Measurements from ENCODE around the gene GABRB1.
"Not testable (repeated sequence)": the region's sequence is repeated elsewhere in the genome, so short reads cannot be mapped to it uniquely, and the experiment has no call there.

GABRB1 gene

GRCh38 chr4:47373709-47374108, 342.3 kb downstream of the GABRB1 start:
- no peaks in the 10 kb centered on the region for H3K9me3 ChIP-seq (ENCODE audit: insufficient read depth, low read depth, low read length)
- H3K4me1 ChIP-seq (ENCODE audit: insufficient read depth, low read length), result no peaks in the 10 kb centered on the region
- no peak overlapping the region for H3K27ac ChIP-seq (ENCODE audit: low read length)
- H3K36me3 ChIP-seq (ENCODE audit: insufficient read depth, low read depth, low read length), result no peaks in the 10 kb centered on the region
- no peaks in the 10 kb centered on the region for H3K27me3 ChIP-seq (ENCODE audit: insufficient read depth, low read length)
- H3K9ac ChIP-seq (ENCODE audit: low read depth, low read length), result no peak overlapping the region
- no peak overlapping the region for H3K4me3 ChIP-seq (ENCODE audit: low read length)

- H3K4me3 ChIP-seq (ENCODE audit: low read length), result no peak overlapping the region
- no peaks in the 10 kb centered on the region for H3K27me3 ChIP-seq (ENCODE audit: insufficient read depth, low read length)
- no peaks in the 10 kb centered on the region for H3K9me3 ChIP-seq (ENCODE audit: insufficient read depth, low read depth, low read length)
- H3K27ac ChIP-seq (ENCODE audit: low read length), result no peak overlapping the region
- no peaks in the 10 kb centered on the region for H3K36me3 ChIP-seq (ENCODE audit: insufficient read depth, low read depth, low read length)
- H3K4me1 ChIP-seq (ENCODE audit: insufficient read depth, low read length), result no peaks in the 10 kb centered on the region
- H3K9ac ChIP-seq (ENCODE audit: low read depth, low read length), result no peak overlapping the region
These were observed 343.1 kb downstream of the GABRB1 start for GRCh38 chr4:47374477-47374876.

- H3K4me1 ChIP-seq (ENCODE audit: insufficient read depth, low read length); H3K9me3 ChIP-seq (ENCODE audit: insufficient read depth, low read depth, low read length); H3K9ac ChIP-seq (ENCODE audit: low read depth, low read length); H3K27ac ChIP-seq (ENCODE audit: low read length); H3K4me3 ChIP-seq (ENCODE audit: low read length); H3K27me3 ChIP-seq (ENCODE audit: insufficient read depth, low read length); H3K36me3 ChIP-seq (ENCODE audit: insufficient read depth, low read depth, low read length): not testable (repeated sequence)
These were observed 346.7 kb downstream of the GABRB1 start for GRCh38 chr4:47378021-47378530.

GRCh38 chr4:47381172-47381571, 349.8 kb downstream of the GABRB1 start:
- H3K9ac ChIP-seq (ENCODE audit: low read depth, low read length), result no peak overlapping the region
- H3K27ac ChIP-seq (ENCODE audit: low read length), result no peak overlapping the region
- no peaks in the 10 kb centered on the region for H3K4me1 ChIP-seq (ENCODE audit: insufficient read depth, low read length)
- no peak overlapping the region for H3K4me3 ChIP-seq (ENCODE audit: low read length)
- no peaks in the 10 kb centered on the region for H3K27me3 ChIP-seq (ENCODE audit: insufficient read depth, low read length)
- no peaks in the 10 kb centered on the region for H3K36me3 ChIP-seq (ENCODE audit: insufficient read depth, low read depth, low read length)
- H3K9me3 ChIP-seq (ENCODE audit: insufficient read depth, low read depth, low read length), result no peaks in the 10 kb centered on the region

GRCh38 chr4:47382846-47383360, 351.5 kb downstream of the GABRB1 start:
- Histone ChIP-seq H3K9me3 (ENCODE audit: insufficient read depth, low read depth, low read length) (no peaks in the 10 kb centered on the region), H3K9ac (ENCODE audit: low read depth, low read length) (no peak overlapping the region), H3K27ac (ENCODE audit: low read length) (no peak overlapping the region), H3K27me3 (ENCODE audit: insufficient read depth, low read length) (no peaks in the 10 kb centered on the region), H3K4me3 (ENCODE audit: low read length) (no peak overlapping the region), H3K36me3 (ENCODE audit: insufficient read depth, low read depth, low read length) (no peaks in the 10 kb centered on the region), H3K4me1 (ENCODE audit: insufficient read depth, low read length) (no peaks in the 10 kb centered on the region)

- Histone ChIP-seq H3K9me3 (ENCODE audit: insufficient read depth, low read depth, low read length) (no peaks in the 10 kb centered on the region), H3K27ac (ENCODE audit: low read length) (no peak overlapping the region), H3K27me3 (ENCODE audit: insufficient read depth, low read length) (no peaks in the 10 kb centered on the region), H3K9ac (ENCODE audit: low read depth, low read length) (no peak overlapping the region), H3K4me1 (ENCODE audit: insufficient read depth, low read length) (no peaks in the 10 kb centered on the region), H3K4me3 (ENCODE audit: low read length) (no peak overlapping the region), H3K36me3 (ENCODE audit: insufficient read depth, low read depth, low read length) (no peaks in the 10 kb centered on the region)
These were observed 352.6 kb downstream of the GABRB1 start for GRCh38 chr4:47383829-47384427.

GRCh38 chr4:47386146-47386545, 354.8 kb downstream of the GABRB1 start:
- H3K9ac ChIP-seq (ENCODE audit: low read depth, low read length), result no peak overlapping the region
- H3K4me1 ChIP-seq (ENCODE audit: insufficient read depth, low read length), result no peaks in the 10 kb centered on the region
- no peaks in the 10 kb centered on the region for H3K27me3 ChIP-seq (ENCODE audit: insufficient read depth, low read length)
- H3K27ac ChIP-seq (ENCODE audit: low read length), result no peak overlapping the region
- no peaks in the 10 kb centered on the region for H3K9me3 ChIP-seq (ENCODE audit: insufficient read depth, low read depth, low read length)
- H3K4me3 ChIP-seq (ENCODE audit: low read length), result no peak overlapping the region
- no peaks in the 10 kb centered on the region for H3K36me3 ChIP-seq (ENCODE audit: insufficient read depth, low read depth, low read length)

GRCh38 chr4:47386561-47387235, 355.3 kb downstream of the GABRB1 start:
- Histone ChIP-seq H3K4me3 (ENCODE audit: low read length) (no peak overlapping the region), H3K27me3 (ENCODE audit: insufficient read depth, low read length) (no peaks in the 10 kb centered on the region), H3K27ac (ENCODE audit: low read length) (no peak overlapping the region), H3K4me1 (ENCODE audit: insufficient read depth, low read length) (no peaks in the 10 kb centered on the region), H3K9me3 (ENCODE audit: insufficient read depth, low read depth, low read length) (no peaks in the 10 kb centered on the region), H3K36me3 (ENCODE audit: insufficient read depth, low read depth, low read length) (no peaks in the 10 kb centered on the region), H3K9ac (ENCODE audit: low read depth, low read length) (no peak overlapping the region)

- H3K9me3 ChIP-seq (ENCODE audit: insufficient read depth, low read depth, low read length), result no peaks in the 10 kb centered on the region
- H3K27me3 ChIP-seq (ENCODE audit: insufficient read depth, low read length), result no peaks in the 10 kb centered on the region
- no peak overlapping the region for H3K4me3 ChIP-seq (ENCODE audit: low read length)
- no peak overlapping the region for H3K27ac ChIP-seq (ENCODE audit: low read length)
- H3K36me3 ChIP-seq (ENCODE audit: insufficient read depth, low read depth, low read length), result no peaks in the 10 kb centered on the region
- H3K4me1 ChIP-seq (ENCODE audit: insufficient read depth, low read length), result no peaks in the 10 kb centered on the region
- no peak overlapping the region for H3K9ac ChIP-seq (ENCODE audit: low read depth, low read length)
These were observed 359.2 kb downstream of the GABRB1 start for GRCh38 chr4:47390428-47391125.

- H3K9ac ChIP-seq (ENCODE audit: low read depth, low read length), result no peak overlapping the region
- no peak overlapping the region for H3K27ac ChIP-seq (ENCODE audit: low read length)
- no peak overlapping the region for H3K4me3 ChIP-seq (ENCODE audit: low read length)
- no peaks in the 10 kb centered on the region for H3K9me3 ChIP-seq (ENCODE audit: insufficient read depth, low read depth, low read length)
- no peaks in the 10 kb centered on the region for H3K36me3 ChIP-seq (ENCODE audit: insufficient read depth, low read depth, low read length)
- no peaks in the 10 kb centered on the region for H3K4me1 ChIP-seq (ENCODE audit: insufficient read depth, low read length)
- no peaks in the 10 kb centered on the region for H3K27me3 ChIP-seq (ENCODE audit: insufficient read depth, low read length)
These were observed 359.9 kb downstream of the GABRB1 start for GRCh38 chr4:47391256-47391655.

GRCh38 chr4:47406408-47406807, 375.0 kb downstream of the GABRB1 start:
- Histone ChIP-seq H3K9me3 (ENCODE audit: insufficient read depth, low read depth, low read length) (no peaks in the 10 kb centered on the region), H3K4me3 (ENCODE audit: low read length) (no peak overlapping the region), H3K27ac (ENCODE audit: low read length) (no peak overlapping the region), H3K27me3 (ENCODE audit: insufficient read depth, low read length) (no peaks in the 10 kb centered on the region), H3K4me1 (ENCODE audit: insufficient read depth, low read length) (no peaks in the 10 kb centered on the region), H3K9ac (ENCODE audit: low read depth, low read length) (no peak overlapping the region), H3K36me3 (ENCODE audit: insufficient read depth, low read depth, low read length) (no peaks in the 10 kb centered on the region)

GRCh38 chr4:47410271-47410670, 378.9 kb downstream of the GABRB1 start:
- no peaks in the 10 kb centered on the region for H3K9me3 ChIP-seq (ENCODE audit: insufficient read depth, low read depth, low read length)
- no peak overlapping the region for H3K27ac ChIP-seq (ENCODE audit: low read length)
- no peak overlapping the region for H3K4me3 ChIP-seq (ENCODE audit: low read length)
- peaks cover 4% of the 10 kb centered on the region for H3K4me1 ChIP-seq (ENCODE audit: insufficient read depth, low read length)
- H3K9ac ChIP-seq (ENCODE audit: low read depth, low read length), result no peak overlapping the region
- H3K36me3 ChIP-seq (ENCODE audit: insufficient read depth, low read depth, low read length), result no peaks in the 10 kb centered on the region
- no peaks in the 10 kb centered on the region for H3K27me3 ChIP-seq (ENCODE audit: insufficient read depth, low read length)
